GM12878 (cell line): ENCODE data around the gene EPHA5. TPM values are rescaled to one million over a fixed set of nuclear protein-coding genes. Genes with fewer than 3 reads are reported as not detected.

Experiments
- ATAC-seq: fragments of 200-7000 bp; cut with Tn5 transposase; 3 replicates; pipeline ENCODE4 v1.9.1; 2020; ENCODE audit warnings: mild to moderate bottlenecking, moderate library complexity
- BruUV-seq: library from RNA; stranded (reverse); fragments of 400-500 nt; replicated peaks from 2 replicates; lab custom pipeline; 2021; lab: Mats Ljungman, UMichigan
- CTCF ChIA-PET: fragments of 300-600 bp; sonication (Branson Sonifier 250); formaldehyde crosslinking; extraction: SDS; loops from one replicate; lab custom pipeline; 2021; ENCODE audit warnings: inconsistent platforms; lab: Yijun Ruan, JAX
- POLR2A ChIA-PET: fragments of 350-600 bp; formaldehyde crosslinking; extraction: SDS; loops from one replicate; lab custom pipeline; 2021; ENCODE audit warnings: inconsistent platforms; lab: Charles Lee
- RAD21 ChIA-PET: fragments of 300-600 bp; sonication (Branson Sonifier 250); formaldehyde crosslinking; loops from one replicate; lab custom pipeline; 2023; ENCODE audit warnings: antibody characterized with exemption; ENCODE audit not compliant: unreplicated experiment; lab: Charles Lee
- SMC1A ChIA-PET: fragments of 300-600 bp; sonication (Branson Sonifier 250); formaldehyde crosslinking; loops from one replicate; lab custom pipeline; 2023; ENCODE audit not compliant: unreplicated experiment, uncharacterized antibody; lab: Charles Lee
- DNase-seq: peaks from one replicate; pipeline ENCODE4 v3.0.0-alpha.2; 2011; ENCODE audit warnings: low read depth, low spot score
- FAIRE-seq: peaks from 3 replicates; lab custom pipeline; 2011; peaks lifted over from hg19 to GRCh38; lab: Jason Lieb, UNC
- H2AFZ ChIP-seq: 2 replicates; pipeline ENCODE4 v1.6.0; 2011; ENCODE audit warnings: low read depth, low read length, control low read depth; ENCODE audit not compliant: control insufficient read depth
- H3K27ac ChIP-seq: 2 replicates; pipeline ENCODE4 v1.5.1; 2011; ENCODE audit warnings: control low read depth; ENCODE audit not compliant: control insufficient read depth, insufficient read depth
- H3K27me3 ChIP-seq, 2 experiments: replicated peaks in 1 of 2; 2 replicates each; pipeline versions ENCODE4 v1.6.0 to v1.6.1; 2011; ENCODE audit warnings: low read length in 1 of 2; ENCODE audit not compliant: control insufficient read depth in 2 of 2, insufficient read depth in 2 of 2
- H3K36me3 ChIP-seq, 2 experiments: 2 replicates each; pipeline ENCODE4 v1.5.1; 2011; ENCODE audit warnings: low read length in 1 of 2; ENCODE audit not compliant: control insufficient read depth in 2 of 2, insufficient read depth in 2 of 2
- H3K4me1 ChIP-seq: 2 replicates; pipeline ENCODE4 v1.6.1; 2011; ENCODE audit warnings: mild to moderate bottlenecking, low read length, moderate library complexity, mixed read lengths; ENCODE audit not compliant: control insufficient read depth, insufficient read depth
- H3K4me2 ChIP-seq: 2 replicates; pipeline ENCODE4 v1.6.0; 2011; ENCODE audit warnings: control low read depth; ENCODE audit not compliant: control insufficient read depth, insufficient read depth
- H3K4me3 ChIP-seq: fragments of 200-600 bp; sonication (generic); 2 replicates; pipeline ENCODE4 v1.5.1; 2016
- H3K79me2 ChIP-seq: 2 replicates; pipeline ENCODE4 v1.6.0; 2011; ENCODE audit warnings: low read length; ENCODE audit not compliant: control insufficient read depth, insufficient read depth
- H3K9ac ChIP-seq: 2 replicates; pipeline ENCODE4 v1.8.0; 2011; ENCODE audit warnings: low read length, control low read depth, mixed read lengths; ENCODE audit not compliant: control insufficient read depth, insufficient read depth
- H3K9me3 ChIP-seq: replicated peaks from 3 replicates; pipeline ENCODE4 v1.5.1; 2011; ENCODE audit warnings: mild to moderate bottlenecking, low read length; ENCODE audit not compliant: control insufficient read depth, insufficient read depth
- H4K20me1 ChIP-seq: 2 replicates; pipeline ENCODE4 v1.6.0; 2011; ENCODE audit not compliant: control insufficient read depth, insufficient read depth
- BRCA1 ChIP-seq: IDR thresholded peaks from 2 replicates; pipeline ENCODE4 v1.6.1; 2011; ENCODE audit warnings: low read depth, low read length, improper control_type of control experiment
- CEBPB ChIP-seq, 2 experiments: fragments of 150-350 bp in 1 of 2; IDR thresholded peaks; 2 replicates each; pipeline ENCODE4 v1.6.1; 2012 to 2014; ENCODE audit warnings: low read depth in 2 of 2, low read length in 2 of 2, borderline replicate concordance in 1 of 2, inconsistent platforms in 1 of 2
- ELK1 ChIP-seq: IDR thresholded peaks from 2 replicates; pipeline ENCODE4 v1.6.1; 2012; ENCODE audit warnings: low read depth, low read length, improper control_type of control experiment
- IRF5 ChIP-seq: fragments of 450-650 bp; IDR thresholded peaks from 2 replicates; pipeline ENCODE4 v1.6.1; 2017; ENCODE audit warnings: borderline replicate concordance
- KLF5 ChIP-seq: fragments of 450-650 bp; IDR thresholded peaks from 2 replicates; pipeline ENCODE4 v1.6.1; 2014; ENCODE audit warnings: mild to moderate bottlenecking; ENCODE audit not compliant: partially characterized antibody
- MAX ChIP-seq: IDR thresholded peaks from 2 replicates; pipeline ENCODE4 v1.6.1; 2012; ENCODE audit warnings: low read depth, low read length, improper control_type of control experiment
- MEF2A ChIP-seq: IDR thresholded peaks from 2 replicates; pipeline ENCODE4 v1.6.1; 2011; ENCODE audit warnings: low read depth, mild to moderate bottlenecking, low read length, moderate library complexity; ENCODE audit not compliant: insufficient read depth
- NFIC ChIP-seq: IDR thresholded peaks from 2 replicates; pipeline ENCODE4 v1.6.1; 2012; ENCODE audit warnings: low read depth, mild to moderate bottlenecking, inconsistent platforms, low read length, moderate library complexity
- NFYB ChIP-seq: IDR thresholded peaks from 2 replicates; pipeline ENCODE4 v1.6.1; 2011; ENCODE audit warnings: low read depth, mild to moderate bottlenecking, low read length, improper control_type of control experiment, moderate library complexity; ENCODE audit not compliant: insufficient read depth
- PKNOX1 ChIP-seq: fragments of 450-650 bp; IDR thresholded peaks from 2 replicates; pipeline ENCODE4 v1.6.1; 2016; ENCODE audit warnings: mild to moderate bottlenecking
- PML ChIP-seq: IDR thresholded peaks from 2 replicates; pipeline ENCODE4 v1.6.1; 2012; ENCODE audit warnings: low read length, inconsistent platforms
- POLR2AphosphoS2 ChIP-seq: IDR thresholded peaks from 2 replicates; pipeline ENCODE4 v1.6.1; 2011; ENCODE audit warnings: low read depth, mild to moderate bottlenecking, low read length, improper control_type of control experiment, moderate library complexity
- POLR2AphosphoS5 ChIP-seq: IDR thresholded peaks from 2 replicates; pipeline ENCODE4 v1.6.1; 2011; ENCODE audit warnings: mild to moderate bottlenecking, low read length, inconsistent platforms
- SIX5 ChIP-seq: IDR thresholded peaks from 2 replicates; pipeline ENCODE4 v1.6.1; 2011; ENCODE audit warnings: mild to moderate bottlenecking, low read depth, low read length, moderate library complexity; ENCODE audit not compliant: severe bottlenecking
- SREBF1 ChIP-seq: IDR thresholded peaks from 2 replicates; pipeline ENCODE4 v1.6.1; 2012; ENCODE audit warnings: mild to moderate bottlenecking, low read length
- ZBED1 ChIP-seq: IDR thresholded peaks from 2 replicates; pipeline ENCODE4 v1.6.1; 2016; ENCODE audit warnings: borderline replicate concordance
- ZNF217 ChIP-seq: fragments of 450-650 bp; IDR thresholded peaks from 2 replicates; pipeline ENCODE4 v1.6.1; 2017; ENCODE audit warnings: antibody characterized with exemption, mild to moderate bottlenecking
- WGBS: methylation state at CpG from one replicate; pipeline ENCODE4 v1.1.6; 2016; ENCODE audit warnings: low lambda C conversion rate; ENCODE audit not compliant: insufficient replicate concordance, insufficient coverage; ENCODE audit errors: missing lambda C conversion rate; 5-methylcytosine and 5-hydroxymethylcytosine counted together
- in situ Hi-C: fragments of 300-500 bp; cut with MboI; formaldehyde crosslinking; loops from 9 replicates; pipeline ENCODE4 v1.14.3; 2018; ENCODE audit warnings: mixed read lengths
- intact Hi-C: fragments of 100-400 bp; cut with micrococcal nuclease; formaldehyde crosslinking; loops from one replicate; pipeline ENCODE4 v1.14.2; 2022; ENCODE audit not compliant: unreplicated experiment
- polyA plus RNA-seq, 11 experiments: library from polyadenylated mRNA; depleted of rRNA in 4 of 11; unstranded in 6 of 11; stranded (reverse) in 5 of 11; fragments of >200 nt; fragmentation: Nextera tagmentation in 4 of 11; fragmentation: Illumina TruSeq in 1 of 11; extraction: Ambion mirVana in 4 of 11; extraction: Trizol in 1 of 11; gene quantifications; 1 replicate in 1 of 11; 2 replicates in 10 of 11; pipeline versions ENCODE4 v1.2.1 to v1.2.3, GENCODE V29; 2011 to 2016; ENCODE audit warnings: inconsistent platforms in 2 of 11, missing spikeins in 2 of 11, low read depth in 1 of 11
- total RNA-seq, 4 experiments: library from RNA; depleted of rRNA in 3 of 4; stranded (reverse); fragments of >200 nt in 3 of 4; fragmentation: Illumina TruSeq in 1 of 4; extraction: Trizol in 1 of 4; gene quantifications; 2 replicates each; pipeline versions ENCODE4 v1.2.1 to v1.2.3, GENCODE V29; 2013 to 2021

Gene EPHA5
- total and polyA plus RNA-seq, 10 of the 15 experiments (the other 5 are each of a cell fraction or from before 2014, with no cell fraction given) = not detected

GRCh38 chr4:65661471-65661870 lies 8.8 kb downstream of the EPHA5 start:
- in situ Hi-C loops = no loop called here
- no peak overlapping the region for H3K9ac ChIP-seq
- no peak overlapping the region for H3K27ac ChIP-seq
- ChIA-PET CTCF (no interaction called here), RAD21 (no interaction called here), POLR2A (no interaction called here), SMC1A (no interaction called here)
- H3K36me3 ChIP-seq = no peaks in the 10 kb centered on the region
- H4K20me1 ChIP-seq = no peaks in the 10 kb centered on the region
- H2AFZ ChIP-seq = no peak overlapping the region
- ATAC-seq = no peak
- whole genome bisulfite sequencing = 0% methylated on average over 1 of the region's 1 CpG
- no peaks in the 10 kb centered on the region for H3K27me3 ChIP-seq
- H3K79me2 ChIP-seq = no peaks in the 10 kb centered on the region
- no peak for TF ChIP-seq MAX
- TF ChIP-seq IRF5 = no peak
- no peak for TF ChIP-seq PKNOX1
- TF ChIP-seq POLR2AphosphoS2 = no peak
- TF ChIP-seq BRCA1 = no peak
- TF ChIP-seq SREBF1 = no peak
- TF ChIP-seq ZNF217 = no peak
- TF ChIP-seq MEF2A = no peak
- no peak for TF ChIP-seq NFYB
- TF ChIP-seq ELK1 = no peak
- TF ChIP-seq KLF5 = no peak
- no peak for TF ChIP-seq ZBED1
- no peak for TF ChIP-seq PML
- no peak for TF ChIP-seq POLR2AphosphoS5
- no peak for TF ChIP-seq SIX5
- TF ChIP-seq NFIC = no peak
- no peak for TF ChIP-seq CEBPB (IDR thresholded peaks at IDR 0.05; ENCODE audit: borderline replicate concordance in 1 of 2, low read depth in 2 of 2, low read length in 2 of 2)
- H3K4me3 ChIP-seq = no peak overlapping the region
- H3K9me3 ChIP-seq = no peaks in the 10 kb centered on the region
- H3K4me1 ChIP-seq = no peaks in the 10 kb centered on the region
- intact Hi-C loops = no loop called here
- FAIRE-seq = no peak
- no peak overlapping the region for H3K4me2 ChIP-seq
- BruUV-seq = no TSS peak
- no peak for DNase-seq
